AG09309 (cell line): ENCODE data around the gene BLACAT1.

Experiments
- DNase-seq: peaks from one replicate; pipeline ENCODE4 v3.0.0-alpha.2; 2010; ENCODE audit warnings: low read depth
- H3K4me3 ChIP-seq: 2 replicates; pipeline ENCODE4 v1.5.1; 2011; ENCODE audit warnings: mild to moderate bottlenecking, low read depth, low read length, moderate library complexity; ENCODE audit not compliant: control insufficient read depth
- CTCF ChIP-seq: IDR thresholded peaks from 2 replicates; pipeline ENCODE4 v1.5.1; 2011; ENCODE audit warnings: mild to moderate bottlenecking, low read depth, low read length, inconsistent platforms; ENCODE audit not compliant: insufficient read depth, control insufficient read depth; ENCODE audit errors: missing control alignments

Gene BLACAT1

GRCh38 chr1:205455581-205456382 lies at the start of gene BLACAT1:
Gene BLACAT1 (minus strand): TSS chr1:205456045.
- DNase-seq, result no peak
- H3K4me3 ChIP-seq, result no peak within 1 kb of the TSS
- TF ChIP-seq CTCF, result no peak

GRCh38 chr1:205505076-205505729 lies 49.4 kb upstream of the BLACAT1 start:
- TF ChIP-seq CTCF, result peak; percentile 1
- DNase-seq, result no peak
- H3K4me3 ChIP-seq, result peak overlapping the region; percentile 31

GRCh38 chr1:205504311-205505075 lies 48.6 kb upstream of the BLACAT1 start, which contains the start of gene CDK18:
Gene CDK18 (plus strand): TSS chr1:205504669. CDS start chr1:205523168, 18,499 bp downstream.
- no peak for DNase-seq
- H3K4me3 ChIP-seq, result peak within 1 kb of the TSS; percentile 31
- TF ChIP-seq CTCF, result no peak

GRCh38 chr1:205502992-205503391 lies 47.1 kb upstream of the BLACAT1 start:
- TF ChIP-seq CTCF, result no peak
- no peak overlapping the region for H3K4me3 ChIP-seq
- no peak for DNase-seq

GRCh38 chr1:205502111-205502810 lies 46.4 kb upstream of the BLACAT1 start:
- TF ChIP-seq CTCF, result no peak
- no peak overlapping the region for H3K4me3 ChIP-seq
- DNase-seq, result no peak
